Cardiac septum (tissue), 1 donor: Measurements from ENCODE around the gene SMIM21. TPM values are rescaled to one million over a fixed set of nuclear protein-coding genes. Genes with fewer than 3 reads are reported as not detected.

ENCODE experiments used
- DNase-seq: peaks from one replicate; pipeline ENCODE4 v3.0.0-alpha.2; 2020; ENCODE audit warnings: low spot score
- intact Hi-C: fragments of 100-400 bp; cut with DNase I; formaldehyde crosslinking; loops from one replicate; pipeline ENCODE4 v1.14.0; 2022
- total RNA-seq: library from RNA; stranded (reverse); fragmentation: NEBNext Ultra II Directional; extraction: Animal tissue kit (Norgen Biotek cat#: 25700); gene quantifications from one replicate; pipeline ENCODE4 v1.2.1, GENCODE V29; 2021
- donor health status: DM: no; HTN: no; CAD: no.

Gene SMIM21
- total RNA-seq, 1 donor from 2014 or later: not detected

DNA sequence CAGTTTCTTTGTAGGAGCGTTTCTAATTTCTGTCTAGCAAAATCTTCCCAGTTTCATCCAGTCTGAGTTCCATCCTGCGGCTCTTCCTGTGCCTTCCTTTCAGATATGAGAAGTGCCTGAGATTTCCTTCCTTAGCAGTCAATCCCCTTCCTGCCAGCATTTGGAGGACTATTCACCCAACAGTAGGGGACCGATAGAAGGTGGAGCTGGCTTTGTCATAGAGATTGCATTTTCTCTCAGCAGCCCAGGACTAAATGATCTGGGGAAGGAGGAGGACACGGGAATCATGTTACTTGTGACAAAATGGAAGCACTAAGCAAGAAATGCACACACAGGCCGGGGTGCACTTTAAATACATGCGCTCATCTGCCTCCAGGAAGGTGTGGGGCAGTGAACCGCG is 5.6 kb upstream of the SMIM21 start:
- DNase-seq: no peak
- intact Hi-C loops: no loop called here

DNA sequence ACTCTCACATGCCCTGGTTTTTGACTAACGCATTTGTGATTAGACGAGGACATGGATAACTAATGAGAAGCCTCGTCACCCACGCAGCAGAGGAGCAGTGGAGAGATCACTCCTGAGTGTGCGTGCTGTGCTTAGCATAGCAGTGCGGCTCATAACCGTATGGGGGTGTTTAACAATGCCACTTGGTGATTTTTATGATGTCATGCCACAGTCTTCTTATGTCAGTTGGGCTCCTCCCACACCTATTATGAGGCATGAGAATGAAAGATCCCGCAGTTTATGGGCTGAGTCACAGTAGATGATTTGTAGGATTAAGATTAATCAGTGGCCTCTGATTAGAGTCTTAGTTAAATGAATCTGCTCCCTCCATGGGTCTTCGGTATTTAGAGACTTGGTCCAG is 2.5 kb upstream of the SMIM21 start:
- intact Hi-C loops: no loop called here
- DNase-seq: no peak

GRCh38 chr18:75428490-75428889 is 987 bp upstream of the SMIM21 start:
- intact Hi-C loops: no loop called here
- no peak for DNase-seq

GRCh38 chr18:75422341-75422910 is 5.1 kb downstream of the SMIM21 start:
- no peak for DNase-seq
- intact Hi-C loops: no loop called here

GRCh38 chr18:75421656-75422055 is 5.8 kb downstream of the SMIM21 start:
- no peak for DNase-seq
- intact Hi-C loops: no loop called here

DNA sequence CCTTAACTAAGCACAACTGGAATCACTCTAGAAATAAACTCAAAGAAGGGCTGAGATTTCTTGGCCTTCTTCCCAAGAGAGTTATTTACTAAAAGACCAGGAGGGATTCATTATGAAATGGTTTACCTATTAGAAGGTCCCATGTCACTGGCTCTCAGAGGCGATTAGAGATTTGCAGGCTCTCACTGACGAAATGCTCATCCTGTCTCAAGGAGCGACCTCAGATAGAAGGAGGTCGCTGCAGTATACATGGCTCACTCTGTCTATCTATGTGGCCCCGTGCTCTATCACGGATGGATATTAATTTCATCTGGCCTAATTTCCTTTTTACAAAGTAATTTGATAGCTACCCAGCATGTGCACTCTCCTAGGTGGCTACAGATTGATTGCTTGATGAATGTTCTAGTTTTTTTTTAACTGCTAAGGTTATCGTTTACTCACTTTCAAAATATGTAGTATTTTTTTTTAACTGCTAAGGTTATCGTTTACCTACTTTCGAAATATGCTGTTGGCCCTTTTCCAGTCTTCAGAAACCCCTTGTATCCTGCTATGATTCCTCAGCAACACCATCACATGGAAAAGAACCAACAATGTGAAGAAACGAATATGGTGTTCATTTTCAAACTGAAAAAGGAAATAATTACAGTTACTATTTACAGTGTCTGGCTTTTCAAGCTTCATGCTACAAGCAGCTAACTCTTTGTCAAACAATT is 9.1 kb downstream of the SMIM21 start:
- intact Hi-C loops: no loop called here

DNA sequence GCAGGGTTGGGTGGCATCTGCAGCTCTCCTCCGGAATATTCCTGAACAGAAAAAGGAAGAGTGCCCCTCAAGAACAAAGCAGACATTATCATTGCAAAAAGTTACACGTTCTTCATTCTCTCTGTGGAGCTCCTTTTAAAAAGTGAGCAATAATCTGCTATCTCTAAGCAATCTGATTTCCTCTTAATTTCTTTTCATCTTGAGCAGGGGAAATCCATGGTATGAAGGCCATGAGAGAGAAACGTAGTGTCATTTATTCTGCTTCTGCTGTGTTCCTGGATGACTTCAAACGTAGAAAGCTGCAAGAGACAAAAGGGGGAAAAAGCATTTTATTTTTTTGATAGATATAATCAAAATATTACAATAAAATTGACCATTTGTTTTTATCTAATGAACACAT is 16.9 kb downstream of the SMIM21 start:
- DNase-seq: no peak
- intact Hi-C loops: no loop called here

More for the DNA sequence above, 9.1 kb downstream of the SMIM21 start:
- no peak for DNase-seq

DNA sequence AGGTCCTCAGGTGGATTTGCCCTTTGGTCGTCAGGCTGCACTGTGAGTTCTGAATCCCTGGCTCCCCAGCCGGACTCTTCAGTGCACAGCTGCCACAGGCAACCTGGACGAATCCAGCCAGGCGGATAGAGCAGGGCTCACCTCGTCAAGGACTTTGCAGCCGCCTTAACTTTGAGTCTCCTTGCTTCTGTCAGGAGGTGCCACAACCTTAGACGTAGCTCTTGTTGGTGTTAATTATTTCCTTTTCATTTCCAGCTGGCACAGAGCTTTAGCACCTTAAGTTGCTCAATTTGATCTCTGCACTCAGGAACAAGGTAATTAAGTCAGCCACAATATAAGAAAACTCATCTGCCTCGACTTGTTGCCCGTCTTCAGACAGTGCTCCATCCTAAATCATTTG is 17.7 kb downstream of the SMIM21 start:
- intact Hi-C loops: no loop called here

GRCh38 chr18:75408554-75409506 is 18.7 kb downstream of the SMIM21 start:
- DNase-seq: no peak
- intact Hi-C loops: no loop called here

More for the DNA sequence above, 17.7 kb downstream of the SMIM21 start:
- DNase-seq: no peak

- DNase-seq: no peak
- intact Hi-C loops: no loop called here
These were observed 19.8 kb downstream of the SMIM21 start for GRCh38 chr18:75407468-75408437.

- intact Hi-C loops: no loop called here
- no peak for DNase-seq
These were observed 20.7 kb downstream of the SMIM21 start for GRCh38 chr18:75406491-75407445.

DNA sequence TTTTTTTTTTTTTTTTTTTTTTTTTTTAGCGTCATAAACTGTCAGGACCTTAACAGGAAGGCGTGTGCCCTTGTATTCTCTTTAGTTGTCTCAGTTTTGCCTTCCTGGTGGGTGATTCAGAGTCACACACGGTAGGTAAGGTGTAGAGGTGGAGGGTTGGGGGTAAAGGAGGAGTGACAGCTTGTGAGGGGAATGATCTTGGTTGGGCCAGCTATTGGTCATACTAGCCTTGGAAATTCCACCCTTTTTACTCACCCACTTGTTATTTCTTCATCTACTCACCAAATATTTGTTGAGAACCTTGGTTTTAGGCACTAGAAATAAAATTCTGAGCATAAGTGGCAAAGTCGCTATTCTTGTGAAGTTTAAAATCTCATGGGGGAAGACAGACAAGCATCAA is 22.2 kb downstream of the SMIM21 start:
- intact Hi-C loops: no loop called here
- no peak for DNase-seq

DNA sequence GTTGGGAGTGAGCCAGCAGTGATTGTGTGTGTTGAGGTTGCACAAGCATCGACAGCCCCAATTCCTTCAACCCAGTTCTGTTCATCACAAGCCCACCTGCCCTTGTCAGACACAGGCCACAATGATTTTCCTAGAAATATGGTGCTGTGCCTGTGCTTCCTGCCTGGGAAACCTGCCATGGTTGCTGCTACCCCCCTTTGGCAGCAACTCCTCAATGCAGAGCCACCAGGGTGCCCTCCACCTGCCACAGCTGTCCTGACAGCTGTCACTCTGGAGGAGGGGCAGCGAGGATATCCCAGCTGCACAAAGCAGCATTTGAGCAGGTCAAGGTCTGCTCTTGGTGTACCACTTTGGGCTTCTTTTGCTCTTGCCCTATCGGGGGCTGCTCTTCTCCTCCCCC is 27.1 kb downstream of the SMIM21 start:
- no peak for DNase-seq
- intact Hi-C loops: no loop called here

DNA sequence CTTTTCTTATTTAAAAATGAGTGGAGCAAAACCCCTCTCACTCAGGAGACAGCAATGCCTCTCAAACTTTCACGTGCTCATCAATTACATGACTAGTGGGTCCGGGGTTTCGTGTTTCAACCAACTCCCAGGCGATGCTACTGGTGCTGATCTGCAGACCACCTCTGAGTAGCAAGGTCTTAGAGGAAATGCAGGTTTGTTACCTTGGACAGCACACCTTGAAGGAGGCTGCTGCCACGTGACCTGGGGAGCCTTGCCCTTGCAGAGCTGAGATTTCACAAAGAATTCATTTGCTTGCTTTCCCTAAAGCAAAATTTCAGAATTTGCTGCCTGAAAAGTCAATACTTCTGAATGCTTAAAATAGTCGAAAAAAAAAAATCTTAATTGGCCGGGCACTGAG is 32.4 kb downstream of the SMIM21 start:
- DNase-seq: no peak
- intact Hi-C loops: no loop called here

DNA sequence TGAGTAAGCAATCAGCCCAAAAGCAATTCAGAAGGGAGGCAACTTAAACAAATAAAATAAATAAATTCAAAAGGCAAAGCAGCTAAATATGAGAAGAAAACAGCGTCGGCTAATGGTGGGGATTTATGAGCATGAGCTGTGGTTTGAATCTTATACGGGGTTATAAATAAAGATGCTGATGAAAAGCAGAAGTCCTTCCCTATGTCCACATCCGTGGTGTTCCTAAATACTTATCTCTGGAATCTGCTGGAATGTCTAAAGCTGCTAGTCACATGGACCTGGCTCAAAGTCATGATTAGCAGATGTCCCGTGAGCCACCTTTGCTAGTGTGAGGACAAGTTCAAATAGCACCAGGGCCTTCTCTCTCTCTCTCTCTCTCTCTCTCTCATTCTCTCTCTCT is 33.8 kb downstream of the SMIM21 start:
- intact Hi-C loops: no loop called here
- no peak for DNase-seq

GRCh38 chr18:75392226-75392578 is 35.3 kb downstream of the SMIM21 start:
- no peak for DNase-seq
- intact Hi-C loops: no loop called here

- DNase-seq: no peak
- intact Hi-C loops: no loop called here
These were observed 36.0 kb downstream of the SMIM21 start for GRCh38 chr18:75391279-75392225.
